ENCODE results near the gene EIF5AL1. TPM values are rescaled to one million over a fixed set of nuclear protein-coding genes. Genes with fewer than 3 reads are reported as not detected.

Gene EIF5AL1
- total and polyA plus RNA-seq, 10 of the 15 experiments (the other 5 are each of a cell fraction or from before 2014, with no cell fraction given): 0.02 to 8.3 (median 0.45) TPM; not detected in 1

DNA sequence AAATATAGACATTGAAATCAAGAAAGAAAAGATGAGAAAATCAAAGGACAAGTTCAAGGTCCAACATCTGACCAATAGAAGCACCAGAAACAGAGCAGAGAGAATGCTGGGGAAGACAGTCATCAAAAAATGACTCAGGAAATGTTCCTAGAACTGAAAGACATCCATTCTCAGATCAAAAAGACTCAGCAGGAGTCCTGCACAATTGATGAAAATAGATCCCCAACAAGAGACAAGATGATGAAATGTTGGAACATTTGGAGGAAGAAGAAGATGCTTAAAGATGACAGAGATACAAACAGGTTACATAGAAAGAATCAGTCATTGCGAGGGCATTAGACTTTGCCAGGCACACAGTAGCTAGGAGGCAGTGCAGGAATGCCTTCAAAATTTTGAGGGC is 30.0 kb upstream of the EIF5AL1 start (continued):
- TF ChIP-seq IKZF1 (conservative IDR thresholded peaks at IDR 0.05) (no peak), SMAD5 (IDR thresholded peaks at IDR 0.05; ENCODE audit: low read depth) (no peak), EZH2 (IDR thresholded peaks at IDR 0.05; ENCODE audit: borderline replicate concordance, control insufficient read depth, low read depth, low read length) (no peak), PAX5 (IDR thresholded peaks at IDR 0.05; ENCODE audit: borderline replicate concordance, low read depth, low read length) (no peak), ZNF217 (IDR thresholded peaks at IDR 0.05) (no peak)
- TF ChIP-seq, protein P1, sequence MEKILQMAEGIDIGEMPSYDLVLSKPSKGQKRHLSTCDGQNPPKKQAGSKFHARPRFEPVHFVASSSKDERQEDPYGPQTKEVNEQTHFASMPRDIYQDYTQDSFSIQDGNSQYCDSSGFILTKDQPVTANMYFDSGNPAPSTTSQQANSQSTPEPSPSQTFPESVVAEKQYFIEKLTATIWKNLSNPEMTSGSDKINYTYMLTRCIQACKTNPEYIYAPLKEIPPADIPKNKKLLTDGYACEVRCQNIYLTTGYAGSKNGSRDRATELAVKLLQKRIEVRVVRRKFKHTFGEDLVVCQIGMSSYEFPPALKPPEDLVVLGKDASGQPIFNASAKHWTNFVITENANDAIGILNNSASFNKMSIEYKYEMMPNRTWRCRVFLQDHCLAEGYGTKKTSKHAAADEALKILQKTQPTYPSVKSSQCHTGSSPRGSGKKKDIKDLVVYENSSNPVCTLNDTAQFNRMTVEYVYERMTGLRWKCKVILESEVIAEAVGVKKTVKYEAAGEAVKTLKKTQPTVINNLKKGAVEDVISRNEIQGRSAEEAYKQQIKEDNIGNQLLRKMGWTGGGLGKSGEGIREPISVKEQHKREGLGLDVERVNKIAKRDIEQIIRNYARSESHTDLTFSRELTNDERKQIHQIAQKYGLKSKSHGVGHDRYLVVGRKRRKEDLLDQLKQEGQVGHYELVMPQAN (conservative IDR thresholded peaks at IDR 0.05): no peak

DNA sequence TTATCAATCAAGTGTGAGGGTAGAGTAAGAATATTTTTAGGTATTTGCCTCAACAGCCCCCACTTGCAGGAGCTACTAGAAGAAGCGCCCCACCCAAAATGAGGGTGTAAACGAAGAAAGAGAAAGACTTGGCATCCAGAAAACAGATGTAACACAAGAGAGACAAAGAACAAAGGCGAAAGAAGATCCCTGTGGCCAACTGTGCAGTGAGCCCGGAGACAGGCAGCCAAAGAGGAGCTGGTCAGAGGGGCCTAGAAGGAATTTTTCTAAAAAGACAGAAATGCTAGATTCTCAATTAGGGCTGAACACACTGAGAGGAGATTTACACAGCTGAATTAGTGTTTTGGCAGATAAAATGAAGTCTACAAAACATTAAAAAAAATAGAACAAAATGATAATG is 29.6 kb upstream of the EIF5AL1 start:
- H3K27ac ChIP-seq (ENCODE audit: control insufficient read depth, insufficient read depth): no peak overlapping the region
- no peaks in the 10 kb centered on the region for H3K79me2 ChIP-seq (ENCODE audit: control insufficient read depth, insufficient read depth, low read length)
- in situ Hi-C loops (cut with MboI): no loop called here
- CTCF ChIA-PET: interaction anchor here (0.7 to 2.4 kb wide), 2 partner anchors 15 to 22 kb away, joined by 3 to 8 read pairs; no protein-coding TSS in a partner anchor
- POLR2A ChIA-PET: no interaction called here
- no peak overlapping the region for H3K9ac ChIP-seq (ENCODE audit: control insufficient read depth, insufficient read depth, low read length)
- H3K36me3 ChIP-seq (ENCODE audit: control insufficient read depth in 2 of 2, insufficient read depth in 2 of 2, low read length in 1 of 2): no peaks in the 10 kb centered on the region
- FAIRE-seq (no peak), ATAC-seq (no peak), DNase-seq (ENCODE audit: low read depth, low spot score) (no peak)
- H3K4me2 ChIP-seq (ENCODE audit: control insufficient read depth, insufficient read depth): no peak overlapping the region
- H2AFZ ChIP-seq (ENCODE audit: control insufficient read depth, low read depth, low read length): no peak overlapping the region
- no peaks in the 10 kb centered on the region for H3K9me3 ChIP-seq (replicated peaks; ENCODE audit: control insufficient read depth, insufficient read depth, low read length)
- SMC1A ChIA-PET (ENCODE audit: uncharacterized antibody, unreplicated experiment): interaction anchor here (0.6 to 1.1 kb wide), 3 partner anchors 40 to 108 kb away, joined by 3 to 4 read pairs (median 3); no protein-coding TSS in a partner anchor
- H3K27me3 ChIP-seq (replicated peaks in 1 of 2; ENCODE audit: control insufficient read depth in 2 of 2, insufficient read depth in 2 of 2, low read length in 1 of 2): no peaks in the 10 kb centered on the region
- H4K20me1 ChIP-seq (ENCODE audit: control insufficient read depth, insufficient read depth): no peaks in the 10 kb centered on the region
- WGBS (ENCODE audit: insufficient coverage, insufficient replicate concordance, low lambda C conversion rate, missing lambda C conversion rate): 18% methylated on average over 4 of the region's 4 CpGs
- TF ChIP-seq HDAC6 (IDR thresholded peaks at IDR 0.05; ENCODE audit: unreplicated experiment): no peak
- TF ChIP-seq RB1 (IDR thresholded peaks at IDR 0.05; ENCODE audit: borderline replicate concordance): no peak
- TF ChIP-seq ZNF384 (IDR thresholded peaks at IDR 0.05; ENCODE audit: borderline replicate concordance, low read depth, low read length): no peak
- TF ChIP-seq NBN (IDR thresholded peaks at IDR 0.05): no peak
- no peak for TF ChIP-seq SREBF2 (IDR thresholded peaks at IDR 0.05; ENCODE audit: low read length)
- TF ChIP-seq MYC (IDR thresholded peaks at IDR 0.05; ENCODE audit: insufficient read depth, insufficient read length, insufficient replicate concordance, low read length, severe bottlenecking): no peak
- TF ChIP-seq FOXK2 (IDR thresholded peaks at IDR 0.05): no peak
- no peak for TF ChIP-seq LARP7 (IDR thresholded peaks at IDR 0.05)
- TF ChIP-seq SRF (IDR thresholded peaks at IDR 0.05; ENCODE audit: low read depth in 2 of 2, low read length in 2 of 2): no peak
- no peak for TF ChIP-seq RBBP5 (conservative IDR thresholded peaks at IDR 0.05)
- TF ChIP-seq ZNF274 (IDR thresholded peaks at IDR 0.05; ENCODE audit: insufficient read depth, insufficient read length): no peak
- no peak for TF ChIP-seq STAT1 (conservative IDR thresholded peaks at IDR 0.05)
- no peak for TF ChIP-seq CHD4 (IDR thresholded peaks at IDR 0.05)
- no peak for TF ChIP-seq ZNF217 (IDR thresholded peaks at IDR 0.05)
- TF ChIP-seq CHD1 (IDR thresholded peaks at IDR 0.05; ENCODE audit: low read depth, low read length): no peak
- TF ChIP-seq, protein P2, sequence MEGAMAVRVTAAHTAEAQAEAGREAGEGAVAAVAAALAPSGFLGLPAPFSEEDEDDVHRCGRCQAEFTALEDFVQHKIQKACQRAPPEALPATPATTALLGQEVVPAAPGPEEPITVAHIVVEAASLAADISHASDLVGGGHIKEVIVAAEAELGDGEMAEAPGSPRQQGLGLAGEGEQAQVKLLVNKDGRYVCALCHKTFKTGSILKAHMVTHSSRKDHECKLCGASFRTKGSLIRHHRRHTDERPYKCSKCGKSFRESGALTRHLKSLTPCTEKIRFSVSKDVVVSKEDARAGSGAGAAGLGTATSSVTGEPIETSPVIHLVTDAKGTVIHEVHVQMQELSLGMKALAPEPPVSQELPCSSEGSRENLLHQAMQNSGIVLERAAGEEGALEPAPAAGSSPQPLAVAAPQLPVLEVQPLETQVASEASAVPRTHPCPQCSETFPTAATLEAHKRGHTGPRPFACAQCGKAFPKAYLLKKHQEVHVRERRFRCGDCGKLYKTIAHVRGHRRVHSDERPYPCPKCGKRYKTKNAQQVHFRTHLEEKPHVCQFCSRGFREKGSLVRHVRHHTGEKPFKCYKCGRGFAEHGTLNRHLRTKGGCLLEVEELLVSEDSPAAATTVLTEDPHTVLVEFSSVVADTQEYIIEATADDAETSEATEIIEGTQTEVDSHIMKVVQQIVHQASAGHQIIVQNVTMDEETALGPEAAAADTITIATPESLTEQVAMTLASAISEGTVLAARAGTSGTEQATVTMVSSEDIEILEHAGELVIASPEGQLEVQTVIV (IDR thresholded peaks at IDR 0.05; ENCODE audit: borderline replicate concordance, partially characterized antibody): no peak
- RAD21 ChIA-PET (ENCODE audit: unreplicated experiment): interaction anchor here (1.0 kb wide), 1 partner anchor 15 kb away, joined by 6 read pairs; no protein-coding TSS in a partner anchor
- intact Hi-C loops (cut with micrococcal nuclease; ENCODE audit: unreplicated experiment): no loop called here
- no TSS peak for BruUV-seq (replicated peaks)
- no peaks in the 10 kb centered on the region for H3K4me1 ChIP-seq (ENCODE audit: control insufficient read depth, insufficient read depth, low read length)
- no peak overlapping the region for H3K4me3 ChIP-seq
